Spleen (tissue), 7 donors: Measurements from ENCODE around the gene BRD4.

Source experiments
- CTCF ChIP-seq, 11 experiments: fragments of 200-600 bp in 7 of 11; fragments of 450-650 bp in 4 of 11; sonication (generic) in 4 of 11; IDR thresholded peaks in 8 of 11; conservative IDR thresholded peaks in 3 of 11; 1 replicate in 7 of 11; 2 replicates in 4 of 11; pipeline versions ENCODE4 v1.4.0 to v1.8.0; 2016 to 2021; ENCODE audit warnings: antibody characterized with exemption in 11 of 11, inconsistent platforms in 4 of 11, mild to moderate bottlenecking in 1 of 11
- POLR2A ChIP-seq, 3 donors: fragments of 450-650 bp; IDR thresholded peaks; one replicate each; pipeline ENCODE4 v1.5.1; 2017; ENCODE audit warnings: antibody characterized with exemption in 3 of 3, mild to moderate bottlenecking in 1 of 3
- POLR2AphosphoS5 ChIP-seq, 3 donors: sonication (generic); formaldehyde crosslinking; IDR thresholded peaks; one replicate each; pipeline ENCODE4 v1.5.1; 2017; ENCODE audit warnings: antibody characterized with exemption in 3 of 3
- donor health status: DM: no; HTN: no; CAD: no; lungs with moderate emphysema.
- donor health status: DM: no; HTN: no; CAD: no.
- donor health status: DM: no; HTN: no; CAD: no.

GRCh38 chr19:15197275-15197941 is 134.9 kb downstream of the BRD4 start:
- TF ChIP-seq CTCF (IDR thresholded peaks at IDR 0.05 in 8 of 11, conservative IDR thresholded peaks at IDR 0.05 in 3 of 11) (no peak), POLR2AphosphoS5 (IDR thresholded peaks at IDR 0.05) (peak; percentile 16 to 56 (median 31)), POLR2A (IDR thresholded peaks at IDR 0.05) (no peak)
